Liver (tissue), 9 donors: Measurements from ENCODE around the gene CEP63. TPM values are rescaled to one million over a fixed set of nuclear protein-coding genes. Genes with fewer than 3 reads are reported as not detected.

ENCODE experiments used
- DNase-seq: peaks from one replicate; pipeline ENCODE4 v3.0.0-alpha.2; 2017; ENCODE audit warnings: low spot score
- H3K27ac ChIP-seq, 2 donors: one replicate each; pipeline ENCODE4 v1.7.0; 2013; ENCODE audit warnings: inconsistent platforms in 2 of 2, low read length in 2 of 2, control low read depth in 1 of 2, low read depth in 1 of 2, mild to moderate bottlenecking in 1 of 2
- H3K27me3 ChIP-seq, 4 donors: one replicate each; pipeline versions ENCODE4 v1.6.1 to v1.7.0; 2013; ENCODE audit warnings: low read length in 3 of 4, inconsistent platforms in 1 of 4, mild to moderate bottlenecking in 1 of 4, moderate library complexity in 1 of 4; ENCODE audit not compliant: control insufficient read depth in 4 of 4, insufficient read depth in 4 of 4
- H3K36me3 ChIP-seq, 4 donors: one replicate each; pipeline versions ENCODE4 v1.6.1 to v1.7.0; 2013; ENCODE audit warnings: low read length in 3 of 4, mild to moderate bottlenecking in 3 of 4, low read depth in 1 of 4, moderate library complexity in 1 of 4; ENCODE audit not compliant: control insufficient read depth in 4 of 4, insufficient read depth in 3 of 4
- H3K4me1 ChIP-seq, 4 donors: one replicate each; pipeline versions ENCODE4 v1.6.1 to v1.7.0; 2013; ENCODE audit warnings: low read length in 3 of 4, mild to moderate bottlenecking in 3 of 4, moderate library complexity in 1 of 4; ENCODE audit not compliant: control insufficient read depth in 4 of 4, insufficient read depth in 4 of 4
- H3K4me3 ChIP-seq, 3 donors: one replicate each; pipeline versions ENCODE4 v1.6.1 to v1.7.0; 2013; ENCODE audit warnings: low read length in 3 of 3, control low read depth in 1 of 3, low read depth in 1 of 3, mild to moderate bottlenecking in 1 of 3
- H3K9ac ChIP-seq, 2 donors: one replicate each; pipeline ENCODE4 v1.7.0; 2013; ENCODE audit warnings: low read length in 2 of 2, mild to moderate bottlenecking in 2 of 2, moderate library complexity in 2 of 2, control low read depth in 1 of 2, low read depth in 1 of 2
- H3K9me3 ChIP-seq, 4 donors: one replicate each; pipeline versions ENCODE4 v1.6.1 to v1.7.0; 2013; ENCODE audit warnings: low read length in 3 of 4; ENCODE audit not compliant: control insufficient read depth in 4 of 4
- FOXA1 ChIP-seq: IDR thresholded peaks from 2 replicates; pipeline ENCODE4 v1.6.1; 2016; ENCODE audit warnings: antibody characterized with exemption
- FOXA2 ChIP-seq: IDR thresholded peaks from 2 replicates; pipeline ENCODE4 v1.6.1; 2016; ENCODE audit warnings: antibody characterized with exemption
- GABPA ChIP-seq, 2 donors: IDR thresholded peaks in 1 of 2; conservative IDR thresholded peaks in 1 of 2; 2 replicates each; pipeline ENCODE4 v1.6.1; 2016; ENCODE audit warnings: antibody characterized with exemption in 2 of 2, mild to moderate bottlenecking in 1 of 2, moderate library complexity in 1 of 2
- JUND ChIP-seq, 2 donors: IDR thresholded peaks; 2 replicates each; pipeline ENCODE4 v1.6.1; 2016; ENCODE audit warnings: antibody characterized with exemption in 2 of 2
- NR2F2 ChIP-seq: IDR thresholded peaks from 2 replicates; pipeline ENCODE4 v1.6.1; 2016; ENCODE audit warnings: antibody characterized with exemption
- RAD21 ChIP-seq, 2 donors: IDR thresholded peaks; 2 replicates each; pipeline ENCODE4 v1.6.1; 2016; ENCODE audit warnings: antibody characterized with exemption in 2 of 2, mild to moderate bottlenecking in 2 of 2
- REST ChIP-seq: IDR thresholded peaks from 2 replicates; pipeline ENCODE4 v1.6.1; 2016; ENCODE audit warnings: antibody characterized with exemption, mild to moderate bottlenecking
- RXRA ChIP-seq, 2 donors: IDR thresholded peaks; 2 replicates each; pipeline ENCODE4 v1.6.1; 2017 to 2018; ENCODE audit warnings: antibody characterized with exemption in 2 of 2, mild to moderate bottlenecking in 1 of 2
- SP1 ChIP-seq: IDR thresholded peaks from 2 replicates; pipeline ENCODE4 v1.6.1; 2018; ENCODE audit warnings: antibody characterized with exemption, mild to moderate bottlenecking
- TAF1 ChIP-seq: conservative IDR thresholded peaks from 2 replicates; pipeline ENCODE4 v1.6.1; 2016; ENCODE audit warnings: antibody characterized with exemption, mild to moderate bottlenecking
- YY1 ChIP-seq: IDR thresholded peaks from 2 replicates; pipeline ENCODE4 v1.6.1; 2016; ENCODE audit warnings: antibody characterized with exemption, mild to moderate bottlenecking
- ZBTB33 ChIP-seq: IDR thresholded peaks from 2 replicates; pipeline ENCODE4 v1.6.1; 2016; ENCODE audit warnings: antibody characterized with exemption
- WGBS: extraction: QIAGEN DNeasy Blood & Tissue Kit; methylation state at CpG from one replicate; pipeline ENCODE4 v1.1.7; 2013; 5-methylcytosine and 5-hydroxymethylcytosine counted together
- polyA plus RNA-seq, 2 donors: library from polyadenylated mRNA; stranded (reverse) in 1 of 2; unstranded in 1 of 2; fragments of 200-250 nt in 1 of 2; fragments of >200 nt in 1 of 2; fragmentation: Nextera tagmentation in 1 of 2; extraction: Ambion mirVana in 1 of 2; gene quantifications; one replicate each; pipeline versions ENCODE4 v1.2.1 to v1.2.3, GENCODE V29; 2013 to 2015
- total RNA-seq, 2 donors: library from RNA; depleted of rRNA; stranded (reverse); fragments of >200 nt; gene quantifications; one replicate each; pipeline ENCODE4 v1.2.3, GENCODE V29; 2014
- TF ChIP-seq, protein P1 (sequence below): IDR thresholded peaks from 2 replicates; pipeline ENCODE4 v1.6.1; 2016; ENCODE audit warnings: antibody characterized with exemption
- TF ChIP-seq, protein P2 (sequence below): IDR thresholded peaks from 2 replicates; pipeline ENCODE4 v1.6.1; 2016; ENCODE audit warnings: antibody characterized with exemption
- donor health status: healthy.
- donor health status: healthy.
- donor health status: healthy.
- donor health status: healthy.
- donor health status: healthy.

The CEP63 gene
- total and polyA plus RNA-seq, 4 donors: 8.1 to 16.1 (median 12.7) TPM

GRCh38 chr3:134598763-134599545 is 113.1 kb downstream of the CEP63 start (continued):
- TF ChIP-seq REST (no peak), RAD21 (IDR thresholded peaks at IDR 0.05) (no peak), FOXA1 (no peak)

DNA sequence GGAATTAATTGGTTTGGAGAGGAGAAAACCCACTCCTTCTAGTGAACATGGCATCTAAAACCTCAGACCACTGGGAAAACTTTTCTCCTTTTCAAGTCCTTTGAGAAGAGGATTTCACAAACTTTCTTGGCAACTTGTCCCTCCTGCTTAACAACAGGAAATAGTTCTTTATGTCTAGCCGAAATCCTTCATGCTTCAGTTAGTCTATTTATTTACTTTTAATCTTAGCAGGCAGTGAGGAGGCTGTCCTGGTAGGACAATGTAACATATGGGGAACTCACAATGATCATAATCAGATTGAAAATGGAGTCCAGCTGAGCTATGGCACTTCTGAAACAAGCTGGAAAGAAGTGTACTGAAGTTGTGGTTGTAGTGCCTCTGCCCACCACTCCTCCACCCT is 114.3 kb downstream of the CEP63 start:
- WGBS: 55% methylated on average over 1 of the region's 1 CpG

More for the DNA sequence above, 114.3 kb downstream of the CEP63 start:
- Histone ChIP-seq H3K9ac (no peak overlapping the region), H3K27ac (no peak overlapping the region), H3K4me1 (no peaks in the 10 kb centered on the region), H3K9me3 (peaks cover 0 to 2% (median 0%) of the 10 kb centered on the region in 4 donors), H3K36me3 (no peaks in the 10 kb centered on the region), H3K27me3 (no peaks in the 10 kb centered on the region), H3K4me3 (no peak overlapping the region)
- no peak for DNase-seq
- TF ChIP-seq, protein P1, sequence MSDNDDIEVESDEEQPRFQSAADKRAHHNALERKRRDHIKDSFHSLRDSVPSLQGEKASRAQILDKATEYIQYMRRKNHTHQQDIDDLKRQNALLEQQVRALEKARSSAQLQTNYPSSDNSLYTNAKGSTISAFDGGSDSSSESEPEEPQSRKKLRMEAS: no peak
- TF ChIP-seq YY1 (no peak), NR2F2 (no peak), ZBTB33 (no peak), RAD21 (IDR thresholded peaks at IDR 0.05) (no peak), SP1 (no peak), FOXA1 (no peak), RXRA (IDR thresholded peaks at IDR 0.05) (no peak), FOXA2 (no peak), TAF1 (no peak), GABPA (IDR thresholded peaks at IDR 0.05 in 1 of 2, conservative IDR thresholded peaks at IDR 0.05 in 1 of 2) (no peak), JUND (IDR thresholded peaks at IDR 0.05) (no peak)
- TF ChIP-seq, protein P2, sequence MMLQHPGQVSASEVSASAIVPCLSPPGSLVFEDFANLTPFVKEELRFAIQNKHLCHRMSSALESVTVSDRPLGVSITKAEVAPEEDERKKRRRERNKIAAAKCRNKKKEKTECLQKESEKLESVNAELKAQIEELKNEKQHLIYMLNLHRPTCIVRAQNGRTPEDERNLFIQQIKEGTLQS: no peak
